HG03196 (cell line): ENCODE results near the gene KLHL29.

Source experiments
- ATAC-seq: cut with Tn5 transposase; IDR thresholded peaks from one replicate; pipeline ENCODE4 v1.9.1; 2021; ENCODE audit not compliant: unreplicated experiment

The KLHL29 gene

DNA sequence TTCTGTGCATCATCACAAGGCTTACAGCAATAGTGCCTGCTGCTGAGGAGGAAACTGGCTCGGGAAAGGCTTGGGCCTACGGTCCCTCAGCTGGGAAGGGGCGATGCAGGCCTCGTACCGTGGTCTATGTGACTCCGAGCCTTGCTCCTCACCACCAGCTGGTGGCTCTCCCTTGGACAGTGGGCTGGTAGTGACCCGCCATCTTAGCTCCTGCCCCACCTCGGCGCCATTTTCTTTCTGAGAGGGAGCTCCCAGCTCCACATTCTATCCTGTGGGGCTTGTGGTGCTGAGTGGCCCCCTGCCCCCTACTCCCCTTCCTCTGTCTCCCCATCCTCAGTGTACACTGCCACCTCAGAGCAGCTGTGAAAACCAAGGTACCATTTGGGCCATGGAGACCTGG is 255.7 kb downstream of the KLHL29 start:
- no peak for ATAC-seq

DNA sequence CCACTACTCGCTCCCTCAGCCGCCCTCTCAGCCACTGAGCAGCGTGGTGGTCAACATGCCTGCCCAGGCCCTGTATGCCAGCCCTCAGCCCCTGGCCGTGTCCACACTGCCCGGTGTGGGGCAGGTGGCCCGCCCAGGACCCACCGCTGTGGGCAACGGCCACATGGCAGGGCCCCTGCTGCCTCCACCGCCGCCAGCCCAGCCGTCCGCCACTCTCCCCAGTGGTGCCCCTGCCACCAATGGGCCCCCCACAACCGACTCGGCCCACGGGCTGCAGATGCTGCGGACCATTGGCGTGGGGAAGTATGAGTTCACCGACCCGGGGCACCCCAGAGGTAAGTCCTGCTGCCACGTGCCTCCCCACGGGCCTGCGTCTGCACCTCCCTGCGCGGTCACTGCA is 257.5 kb downstream of the KLHL29 start:
- ATAC-seq = no peak

DNA sequence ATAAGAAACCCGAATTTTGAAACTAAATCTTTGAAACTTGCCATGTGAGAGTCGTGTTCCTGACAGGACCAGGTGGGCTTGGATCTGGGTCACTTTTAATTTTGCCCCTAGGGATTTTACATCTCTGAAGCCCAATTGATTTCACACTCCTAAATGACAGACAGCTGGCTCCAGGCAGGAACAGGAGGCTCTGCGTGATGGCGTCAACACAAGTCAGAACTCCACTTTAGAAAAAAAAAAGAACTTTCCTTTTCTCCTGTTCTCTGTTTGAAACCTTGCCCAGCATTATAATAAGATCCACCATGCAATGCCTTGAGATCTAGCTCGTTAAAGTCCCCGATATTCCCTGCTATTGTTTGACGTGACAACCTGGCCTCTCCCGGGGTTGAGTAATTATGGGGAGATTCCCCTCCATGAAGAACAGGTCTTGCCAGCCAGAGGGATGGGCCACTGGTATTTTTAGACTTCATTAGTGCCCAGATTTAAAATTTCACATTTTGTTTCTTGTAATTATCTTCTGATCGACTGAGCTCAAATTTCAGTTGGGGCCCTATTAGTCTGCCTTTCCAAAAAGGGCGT is 260.3 kb downstream of the KLHL29 start:
- ATAC-seq = no peak

DNA sequence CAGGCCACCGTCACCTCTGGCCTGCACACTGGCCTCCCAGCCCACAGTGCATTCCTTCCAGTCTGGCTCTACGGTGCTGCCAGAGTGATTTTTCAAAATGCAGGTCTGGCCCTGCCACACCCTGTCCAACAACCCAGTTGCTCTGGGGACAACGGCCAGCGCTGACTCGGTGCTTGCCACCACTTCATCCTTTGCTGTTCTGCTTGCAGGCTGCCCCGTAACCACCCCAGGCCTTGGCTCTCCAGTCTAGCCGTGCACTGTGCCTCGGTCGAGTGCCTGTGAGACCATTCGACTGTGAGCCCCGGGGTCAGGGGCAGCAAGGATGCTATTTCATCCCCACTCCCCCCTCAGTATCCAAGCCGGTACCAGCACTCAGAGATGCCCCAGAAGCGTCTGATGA is 262.6 kb downstream of the KLHL29 start:
- no peak for ATAC-seq

DNA sequence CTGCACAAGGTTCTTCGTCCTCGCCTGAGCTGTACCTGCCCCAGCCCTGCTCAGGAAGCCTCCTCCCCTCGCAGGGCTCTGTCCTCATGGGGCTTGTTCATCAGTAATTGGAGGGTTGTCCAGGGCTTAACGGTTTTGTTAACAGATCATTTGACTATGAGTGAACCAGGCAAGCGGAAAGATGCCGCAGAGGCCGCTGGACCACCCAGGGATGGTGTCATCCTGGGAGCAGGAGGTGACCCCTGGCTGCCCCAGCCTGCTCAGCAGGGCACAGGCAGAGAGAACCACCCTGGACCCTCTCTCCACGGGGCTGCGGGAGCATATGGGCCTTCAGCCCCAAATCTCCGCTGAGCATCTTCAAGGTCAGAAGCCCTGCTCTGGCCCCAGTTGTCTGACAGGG is 264.3 kb downstream of the KLHL29 start:
- ATAC-seq = no peak

DNA sequence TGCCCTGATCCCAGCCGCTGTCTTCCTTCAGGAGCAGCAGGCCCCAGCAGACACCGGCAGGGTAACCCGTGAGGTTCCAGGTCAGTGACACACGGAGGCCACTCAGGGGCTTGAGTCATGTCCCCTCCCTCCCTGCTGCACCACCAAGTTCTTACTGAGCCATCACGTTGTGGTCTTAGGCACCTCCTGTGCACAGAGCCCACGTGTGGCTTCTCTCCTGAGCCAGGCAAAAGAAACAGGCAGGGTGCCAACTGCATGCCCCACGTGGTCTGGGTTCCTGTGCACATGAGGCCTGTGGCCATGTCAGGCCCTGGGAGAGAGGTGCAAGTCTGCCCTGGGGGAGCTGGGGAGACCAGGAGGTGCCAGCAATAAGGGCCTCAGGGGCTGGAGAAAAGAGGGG is 264.8 kb downstream of the KLHL29 start:
- ATAC-seq = no peak

DNA sequence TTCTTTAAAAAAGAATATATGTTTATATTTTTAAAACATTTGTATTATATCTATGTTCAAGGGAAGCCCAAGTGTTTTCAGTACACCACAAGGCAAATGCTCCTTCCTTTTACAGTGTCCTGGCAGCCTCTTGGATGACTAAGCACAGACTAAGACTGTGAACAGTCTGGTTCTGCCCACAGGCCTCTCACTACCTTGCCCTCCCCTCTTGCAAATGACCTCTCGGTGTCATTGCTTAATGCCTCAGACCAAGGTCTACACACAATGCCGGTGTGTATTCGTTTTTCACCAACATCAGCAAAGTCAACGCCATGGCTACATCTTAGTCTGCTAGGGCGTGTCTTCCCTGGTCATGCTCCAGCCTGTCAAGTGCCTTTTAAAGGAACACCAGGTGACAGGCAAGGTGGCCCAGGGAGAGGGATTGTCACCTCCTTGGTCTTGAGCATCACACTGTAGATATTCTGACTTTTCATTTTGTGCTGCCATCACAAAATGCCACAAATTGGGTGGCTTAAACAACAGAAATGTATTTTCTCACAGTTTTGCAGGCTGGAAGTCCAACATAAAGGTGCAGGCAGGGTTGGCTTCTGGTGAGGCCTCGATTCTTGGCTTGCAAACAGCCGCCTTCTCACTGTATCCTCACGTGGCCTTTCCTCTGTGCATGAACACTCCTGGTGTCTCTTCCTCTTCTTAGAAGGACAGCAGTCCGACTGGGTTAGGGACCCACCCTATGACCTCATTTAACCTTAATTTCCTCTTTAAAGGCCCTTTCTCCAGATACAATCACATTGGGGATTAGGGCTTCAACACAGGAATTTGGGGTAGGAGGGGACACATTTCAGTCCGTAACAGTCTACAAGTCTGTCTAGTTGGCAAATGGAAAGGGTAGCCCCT is 266.5 kb downstream of the KLHL29 start:
- no peak for ATAC-seq

DNA sequence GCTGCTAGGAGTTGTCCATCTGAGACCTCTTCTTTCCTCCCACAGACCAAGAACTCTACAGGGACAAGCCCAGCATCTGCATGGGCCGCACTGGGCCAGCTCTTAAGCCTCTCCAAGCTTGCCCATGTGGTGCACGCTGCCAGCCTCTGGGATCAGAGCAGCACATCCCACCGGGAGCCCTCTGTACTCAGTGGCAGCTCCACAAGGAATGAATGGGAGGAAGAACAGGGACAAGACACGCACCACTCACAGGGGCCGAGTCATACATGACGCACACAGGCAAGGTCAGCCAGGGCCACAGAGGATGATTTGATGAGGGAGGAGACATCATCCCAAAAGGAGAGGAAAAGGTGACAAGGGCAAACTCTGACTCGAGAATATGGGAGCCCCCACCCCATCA is 268.3 kb downstream of the KLHL29 start:
- no peak for ATAC-seq

DNA sequence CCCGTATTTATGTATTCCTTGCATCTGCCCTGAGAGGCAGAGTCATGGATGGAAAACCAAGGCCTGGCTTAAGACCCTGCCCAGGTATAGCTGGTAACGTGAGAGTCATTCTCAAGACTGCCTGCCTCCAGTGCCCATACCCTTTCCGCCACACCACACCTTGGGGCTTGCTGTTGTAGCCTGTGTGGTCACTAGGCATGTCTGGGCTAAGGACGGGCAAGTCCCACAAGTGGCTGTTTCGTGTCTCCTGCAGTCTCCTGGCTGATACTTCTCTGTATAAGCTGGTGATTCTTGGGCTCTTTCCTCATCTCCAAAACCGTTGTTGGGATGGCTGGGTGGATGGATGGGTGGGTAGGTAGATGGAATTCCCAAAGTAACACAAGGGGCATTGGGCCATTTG is 269.8 kb downstream of the KLHL29 start:
- no peak for ATAC-seq

DNA sequence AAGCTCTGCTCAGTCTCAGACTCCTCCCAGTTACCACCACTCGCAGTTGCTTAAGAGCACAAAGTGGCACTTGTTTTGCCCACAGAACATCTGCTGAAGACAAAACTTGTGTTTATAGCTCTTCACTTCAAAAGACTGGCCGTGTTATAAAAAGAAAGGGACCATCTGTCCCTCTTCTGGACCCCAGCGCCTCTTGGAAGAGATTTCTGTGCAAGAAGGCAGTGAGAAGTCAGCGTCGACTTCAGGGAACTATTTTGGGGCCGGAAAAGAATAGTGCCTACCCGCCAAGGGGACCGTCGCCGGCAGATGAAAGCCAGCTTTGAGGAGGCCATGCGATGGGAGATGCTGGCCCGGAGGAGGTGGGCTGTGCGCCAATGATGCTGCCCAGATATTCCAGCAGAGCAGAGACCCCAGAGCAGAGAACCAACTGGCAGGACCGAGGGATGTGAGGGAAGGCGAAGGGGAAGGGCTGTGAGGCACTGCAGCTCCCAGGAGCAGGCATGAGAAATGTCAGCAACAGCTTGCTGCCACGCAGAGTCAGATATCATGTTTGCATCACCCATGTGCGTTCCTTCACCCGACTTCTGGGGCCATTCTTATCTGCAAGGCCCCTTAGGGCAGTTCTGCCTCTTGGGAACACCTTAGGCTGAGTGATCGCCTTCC is 271.1 kb downstream of the KLHL29 start:
- no peak for ATAC-seq

DNA sequence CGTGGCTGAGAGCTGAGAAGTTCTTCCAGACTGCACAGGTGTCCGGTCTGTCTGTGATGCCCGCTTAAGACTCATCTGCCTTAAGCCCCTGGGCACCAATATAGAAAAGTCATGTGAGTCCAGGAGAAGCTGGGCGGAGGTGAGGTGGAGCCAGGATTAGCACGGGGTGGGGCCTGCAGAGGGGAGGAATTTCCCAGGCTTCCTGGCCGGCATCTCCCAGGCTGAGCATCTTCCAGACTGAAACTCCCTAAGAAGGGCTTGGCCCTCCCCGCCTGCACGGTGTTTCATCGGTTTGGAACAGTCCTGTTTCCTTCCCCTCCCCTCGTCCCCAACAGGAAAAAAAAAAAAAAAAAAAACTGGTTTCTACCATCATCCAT is 271.6 kb downstream of the KLHL29 start:
- ATAC-seq = no peak

DNA sequence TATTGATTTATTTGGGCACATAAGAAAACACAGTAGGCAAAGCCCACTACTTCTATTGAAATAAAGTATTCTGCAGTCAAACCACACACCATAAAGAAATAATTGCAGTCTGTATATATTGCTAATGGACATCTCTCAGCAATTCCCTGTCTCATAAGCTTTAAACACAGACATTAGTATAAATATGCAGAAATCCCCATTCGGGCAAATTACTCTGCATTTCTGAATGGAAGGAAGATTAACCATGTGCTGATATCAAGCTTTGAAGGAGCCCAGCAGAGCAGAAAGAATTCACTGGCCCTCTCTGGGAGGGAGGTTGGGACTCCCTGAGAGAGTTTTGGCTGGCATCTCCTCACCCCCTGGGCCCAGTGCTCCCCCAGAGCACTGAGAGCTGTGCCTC is 272.4 kb downstream of the KLHL29 start:
- ATAC-seq = no peak

DNA sequence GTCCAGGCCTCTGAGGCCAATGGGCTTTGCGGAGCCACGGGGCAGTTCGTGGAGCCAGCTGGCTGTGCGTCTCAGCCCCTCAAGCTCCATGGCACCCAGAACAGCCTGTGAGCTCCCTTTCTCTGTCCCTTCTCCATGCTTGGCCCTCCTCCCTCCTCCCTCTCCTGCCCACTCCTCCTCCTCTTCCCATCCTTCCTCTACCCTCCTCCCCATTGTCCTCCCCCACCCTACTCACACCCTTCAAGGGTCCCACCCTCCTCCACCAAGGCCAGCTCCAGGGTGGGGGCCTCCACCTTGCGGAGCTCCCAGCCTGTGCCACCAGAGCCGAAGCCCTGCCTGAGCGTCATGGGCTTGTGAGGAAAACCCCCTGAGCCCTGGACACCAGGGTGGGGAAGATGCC is 273.0 kb downstream of the KLHL29 start:
- ATAC-seq = no peak

DNA sequence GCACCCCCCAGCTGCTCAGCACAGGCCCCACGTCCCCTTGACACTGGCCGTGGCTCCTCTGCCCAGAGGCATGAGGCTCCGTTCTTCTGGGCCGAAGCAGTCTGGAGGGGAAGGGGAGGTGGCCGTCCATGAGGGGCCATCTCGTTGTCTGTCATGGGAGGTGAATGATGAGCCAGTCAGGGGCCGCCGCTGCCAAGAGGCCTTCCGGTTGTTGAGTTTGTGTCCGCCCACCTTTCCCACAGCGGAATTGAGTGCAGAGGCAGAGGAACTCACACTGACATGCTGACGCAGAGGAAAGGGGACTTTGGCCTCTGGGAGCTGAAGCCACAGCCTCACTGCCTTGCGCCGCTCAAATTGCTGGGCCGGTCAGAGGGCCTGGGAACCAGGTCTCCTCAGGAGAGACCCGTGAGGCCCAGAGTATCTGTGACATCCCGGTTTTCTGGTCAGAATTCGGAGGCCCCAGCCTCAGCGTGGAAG is 273.5 kb downstream of the KLHL29 start:
- no peak for ATAC-seq

DNA sequence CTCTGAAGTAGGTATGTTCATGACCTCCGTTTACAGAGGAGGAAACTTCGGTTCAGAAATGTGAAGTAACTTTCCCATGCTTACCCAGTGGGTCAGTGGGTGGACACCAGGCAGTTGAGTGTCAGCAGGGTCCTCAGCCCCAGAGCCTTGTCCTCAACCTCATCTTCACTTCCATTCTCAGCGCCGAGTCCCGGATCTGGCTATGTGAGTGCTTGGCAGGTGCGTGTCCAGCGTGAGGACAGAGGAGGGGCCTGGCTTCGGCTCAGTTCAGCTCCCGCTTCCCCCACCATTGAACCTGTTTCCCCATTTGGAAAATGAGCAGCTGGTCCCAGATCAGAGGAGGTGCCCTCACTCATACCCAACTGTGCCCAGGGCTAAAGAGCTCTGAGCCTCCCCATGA is 274.3 kb downstream of the KLHL29 start:
- no peak for ATAC-seq

DNA sequence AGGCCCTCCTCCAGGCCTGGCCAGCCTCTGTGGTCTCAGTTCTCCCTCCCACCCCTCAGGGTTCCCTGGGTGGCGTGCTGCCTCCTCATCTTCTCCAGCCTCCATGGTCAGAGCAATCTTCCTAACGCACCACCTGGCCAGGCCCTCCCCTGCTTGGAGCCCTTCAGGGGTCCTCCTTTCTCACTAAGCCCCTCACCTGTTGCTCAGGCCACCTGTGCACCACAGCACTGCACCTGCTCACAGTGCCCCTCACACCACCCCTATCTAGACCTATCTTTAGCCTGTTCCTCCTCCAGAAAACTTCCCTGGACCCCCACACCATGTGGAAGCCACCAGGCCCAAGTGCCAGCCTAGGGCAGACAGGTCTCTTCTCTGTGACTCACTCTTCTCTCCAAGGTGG is 274.8 kb downstream of the KLHL29 start:
- no peak for ATAC-seq

DNA sequence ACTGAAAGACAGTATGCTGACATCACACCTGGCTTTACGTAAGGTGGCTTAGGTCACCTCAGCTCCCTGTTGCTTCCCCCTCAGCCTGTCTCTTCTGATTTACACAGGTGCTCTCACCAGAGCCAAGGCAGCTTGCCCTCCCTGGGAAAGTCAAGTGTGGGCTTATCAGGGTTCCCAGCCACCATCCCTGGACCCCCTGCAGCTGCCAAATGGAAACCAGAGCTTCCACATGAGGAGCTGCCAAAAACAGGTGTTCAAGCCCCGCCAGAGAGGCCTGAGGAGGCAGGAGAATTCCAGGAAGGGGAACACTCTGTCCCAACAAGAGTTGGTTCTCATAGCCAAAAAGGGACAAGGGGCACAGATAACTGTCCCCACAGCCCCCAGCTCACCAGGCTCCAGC is 275.3 kb downstream of the KLHL29 start:
- ATAC-seq = no peak

DNA sequence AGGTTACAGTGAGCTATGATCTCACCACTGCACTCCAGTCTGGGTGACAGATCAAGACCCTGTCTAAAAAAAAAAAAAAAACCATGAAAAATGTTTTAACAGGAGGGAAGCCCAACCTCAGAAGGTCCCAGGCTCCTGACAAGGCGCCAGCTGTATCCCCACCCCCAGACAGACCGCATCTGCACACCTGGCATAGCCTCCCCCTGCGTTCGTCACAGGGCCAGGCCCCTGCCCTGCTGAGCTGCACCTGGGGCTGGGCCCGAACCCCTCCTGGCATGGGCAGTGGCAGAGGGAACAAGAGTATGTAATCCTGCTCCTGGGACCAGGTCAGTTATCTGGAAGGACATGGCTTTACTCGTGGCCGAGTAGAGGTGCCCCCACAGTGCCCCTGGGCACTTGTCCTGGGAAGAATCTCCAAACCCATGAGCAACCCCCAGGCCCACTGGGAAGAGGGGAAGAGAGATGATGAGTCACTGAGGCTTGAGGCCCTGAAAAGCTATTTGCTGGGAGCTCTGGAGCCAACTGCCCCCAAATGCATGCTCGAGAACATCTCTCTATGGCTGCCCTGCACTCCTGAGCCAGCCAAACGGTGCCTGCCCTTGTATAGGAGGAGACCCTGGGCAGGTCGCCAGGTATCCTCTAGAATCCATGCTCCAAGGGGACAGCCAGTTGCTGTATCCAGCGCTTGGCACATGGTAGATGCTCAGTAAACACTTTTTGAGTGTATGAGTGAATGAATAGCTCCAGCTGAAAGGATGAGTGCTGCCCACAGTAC is 276.5 kb downstream of the KLHL29 start:
- no peak for ATAC-seq

DNA sequence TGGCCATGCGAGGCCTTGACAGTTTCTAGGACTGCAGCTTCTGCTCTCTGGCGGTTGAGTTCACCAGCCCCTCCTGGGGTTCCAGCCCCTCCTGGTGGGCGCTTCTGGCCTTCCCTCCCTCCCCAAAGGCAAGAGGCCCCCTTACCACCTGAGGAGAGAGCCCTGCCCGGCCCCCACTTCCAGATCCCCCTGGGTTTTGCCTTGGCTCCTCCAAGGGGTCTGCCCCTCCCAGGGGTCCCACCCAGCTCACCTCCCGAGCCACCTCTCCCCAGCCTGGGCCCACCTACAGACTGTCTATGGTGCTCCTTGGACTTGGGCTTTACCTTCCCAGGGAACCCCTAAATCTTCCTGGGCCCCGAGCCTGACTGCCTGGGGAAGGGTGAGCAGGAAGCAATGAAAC is 277.5 kb downstream of the KLHL29 start:
- no peak for ATAC-seq

DNA sequence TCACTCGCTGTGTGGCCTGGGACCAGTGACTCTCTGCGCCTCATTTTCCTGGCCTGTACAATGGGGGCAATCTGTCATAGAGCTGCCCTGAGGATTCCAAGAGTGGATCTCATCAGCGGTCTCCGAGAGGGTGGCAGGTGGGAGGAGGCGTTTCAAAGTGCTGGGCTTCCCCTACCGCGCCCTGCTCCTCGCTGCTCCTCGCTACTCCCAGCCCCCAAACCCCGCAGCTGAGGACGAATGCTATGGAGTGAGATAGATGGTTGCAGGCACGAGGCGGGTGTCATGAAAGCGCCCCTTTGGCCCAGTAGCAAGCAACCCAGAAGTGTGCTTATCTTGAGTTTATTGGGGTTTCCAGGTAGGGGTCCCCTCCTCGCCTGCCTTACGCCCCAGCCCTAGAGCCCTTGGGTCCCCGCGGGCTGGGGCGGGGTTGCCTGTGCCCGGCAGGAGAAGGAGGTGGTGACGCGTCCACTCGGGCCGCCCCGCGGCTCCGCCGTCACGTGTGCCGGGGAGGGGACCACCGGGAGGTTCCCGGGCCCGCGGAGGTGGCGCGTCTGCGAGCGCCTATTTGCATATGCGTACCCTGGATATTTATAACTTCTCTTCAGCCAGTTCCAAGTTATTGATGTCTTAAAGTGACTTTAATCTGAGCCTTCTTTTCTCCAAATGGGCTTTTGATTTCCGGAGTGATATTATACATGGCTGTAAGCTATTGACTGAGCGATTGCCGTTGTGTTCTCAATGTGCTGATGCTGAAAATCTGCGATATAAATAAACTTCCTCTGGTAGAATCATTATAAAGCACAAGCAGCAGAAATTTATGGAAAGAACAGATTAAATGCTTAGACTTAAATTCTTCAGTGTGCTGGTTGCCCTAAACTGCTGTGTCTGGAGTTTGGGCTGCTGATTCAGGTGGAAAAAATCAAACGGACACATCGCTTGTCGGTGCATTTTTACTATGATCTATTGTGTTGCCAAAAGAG is 278.3 kb downstream of the KLHL29 start:
- ATAC-seq = no peak
